Measurements from ENCODE around the gene DBN1.

GRCh38 chr5:177475563-177476427, 2.4 kb upstream of the DBN1 start:
- TF ChIP-seq CTCF (IDR thresholded peaks at IDR 0.05) (no peak), EZH2phosphoT487 (IDR thresholded peaks at IDR 0.05) (no peak), EZH2 (IDR thresholded peaks at IDR 0.05) (no peak)
